Heart left ventricle (tissue), 16 donors: ENCODE results near the gene PDE9A. TPM values are rescaled to one million over a fixed set of nuclear protein-coding genes. Genes with fewer than 3 reads are reported as not detected.

Experiments used
- ATAC-seq, 4 donors: fragments of 200-7000 bp; cut with Tn5 transposase; one replicate each; pipeline ENCODE4 v1.9.1; 2020 to 2022; ENCODE audit warnings: moderate library complexity in 4 of 4, mild to moderate bottlenecking in 3 of 4, moderate number of reproducible peaks in 1 of 4
- DNase-seq, 5 donors: peaks; one replicate each; pipeline ENCODE4 v3.0.0-alpha.2; 2020
- H3K27ac ChIP-seq, 12 donors: fragments of 200-600 bp; sonication (generic) in 4 of 12; one replicate each; pipeline versions ENCODE4 v1.5.0 to v1.8.0; 2016 to 2022; ENCODE audit warnings: mild to moderate bottlenecking in 2 of 12
- H3K27me3 ChIP-seq, 9 donors: fragments of 200-600 bp; sonication (generic) in 2 of 9; one replicate each; pipeline versions ENCODE4 v1.5.1 to v1.8.0; 2016 to 2022; ENCODE audit warnings: mild to moderate bottlenecking in 3 of 9
- H3K36me3 ChIP-seq, 9 donors: fragments of 200-600 bp; sonication (generic) in 2 of 9; one replicate each; pipeline versions ENCODE4 v1.5.0 to v1.8.0; 2018 to 2022; ENCODE audit warnings: mild to moderate bottlenecking in 2 of 9
- H3K4me1 ChIP-seq, 12 donors: fragments of 200-600 bp; sonication (generic) in 4 of 12; one replicate each; pipeline versions ENCODE4 v1.5.0 to v1.8.0; 2016 to 2022; ENCODE audit warnings: mild to moderate bottlenecking in 3 of 12
- H3K4me3 ChIP-seq, 12 donors: fragments of 200-600 bp; sonication (generic) in 4 of 12; one replicate each; pipeline versions ENCODE4 v1.5.0 to v1.8.0; 2017 to 2022; ENCODE audit warnings: mild to moderate bottlenecking in 9 of 12, moderate library complexity in 4 of 12
- H3K9me3 ChIP-seq, 12 donors: fragments of 200-600 bp; sonication (generic) in 4 of 12; one replicate each; pipeline versions ENCODE4 v1.5.0 to v1.8.0; 2016 to 2022; ENCODE audit warnings: mild to moderate bottlenecking in 1 of 12
- POLR2A ChIP-seq, 2 donors: fragments of 450-650 bp; IDR thresholded peaks; one replicate each; pipeline ENCODE4 v1.6.1; 2017; ENCODE audit warnings: antibody characterized with exemption in 2 of 2, mild to moderate bottlenecking in 2 of 2, moderate library complexity in 2 of 2
- WGBS, 4 donors: extraction: QIAGEN DNeasy Blood & Tissue Kit in 2 of 4; methylation state at CpG; one replicate each; pipeline versions ENCODE4 v1.1.5 to v1.1.7; 2013 to 2018; 5-methylcytosine and 5-hydroxymethylcytosine counted together
- intact Hi-C, 10 donors: fragments of 100-400 bp; cut with DNase I; formaldehyde crosslinking; loops; one replicate each; pipeline versions ENCODE4 v1.11.1 to v1.14.2; 2022
- polyA plus RNA-seq, 2 donors: library from polyadenylated mRNA; stranded (reverse); fragments of 200-250 nt; gene quantifications; one replicate each; pipeline ENCODE4 v1.2.3, GENCODE V29; 2013
- total RNA-seq, 9 donors: library from RNA; depleted of rRNA in 2 of 9; stranded (reverse); fragments of >200 nt in 2 of 9; fragmentation: NEBNext Ultra II Directional in 3 of 9; extraction: Animal tissue kit (Norgen Biotek cat#: 25700) in 3 of 9; gene quantifications; one replicate each; pipeline versions ENCODE4 v1.1.0 to v1.2.4, GENCODE V29; 2016 to 2023
- TF ChIP-seq, protein P1 (sequence below), 12 donors: fragments of 200-600 bp; sonication (generic) in 4 of 12; IDR thresholded peaks; one replicate each; pipeline versions ENCODE4 v1.5.0 to v1.8.0; 2018 to 2022; ENCODE audit warnings: antibody characterized with exemption in 12 of 12, mild to moderate bottlenecking in 5 of 12
- donor health status: ischemic (EF 13 %, LVEDD 7.1; RV severe dilation, severe dysfunction).
- donor health status: healthy with polysubstance abuse.
- donor health status: DM: no; HTN: yes; CAD: no.
- donor health status: DM: no; HTN: no; CAD: no.
- donor health status: ischemic (EF 25% LVEDD 6.9; RV normal size, moderate dysfunction).
- donor health status: ischemic (EF 25% LVEDD 5.7; RV mildly dilated, moderate dysfunction).
- donor health status: healthy.
- donor health status: DM: yes; HTN: yes; CAD: no.
- donor health status: ischemic (EF 35%, LVEDD 5.7; RV mildly dilated, moderate dysfunction).
- donor health status: nonischemic (EF 11% LVEDD 7.7; RV severe dilation, severe dysfunction).
- donor health status: DM: yes; HTN: yes; CAD: no.
- donor health status: PGD.
- donor health status: ischemic (EF 29% LVEDD 5.4; RV normal size, mild dysfunction).
- donor health status: nonischemic (EF 23%, LVEDD 6.1; RV moderate dilation, normal function).

PDE9A gene
- total and polyA plus RNA-seq, 11 donors: 1.5 to 4.0 (median 3.1) TPM

GRCh38 chr21:42703965-42704364 lies 50.5 kb downstream of the PDE9A start:
- Histone ChIP-seq H3K9me3 (peaks cover 0 to 19% (median 0%) of the 10 kb centered on the region in 12 donors), H3K4me3 (no peak overlapping the region), H3K27me3 (peaks cover 0 to 8% (median 0%) of the 10 kb centered on the region in 9 donors), H3K4me1 (no peaks in the 10 kb centered on the region), H3K36me3 (peaks cover 0 to 3% (median 0%) of the 10 kb centered on the region in 9 donors), H3K27ac (no peak overlapping the region)
- WGBS, 4 donors: 91 to 96% (median 93%) methylated on average over 15 to 18 of the region's 18 CpGs
- intact Hi-C loops: loop anchor here in 1 of 10 donors (10.0 kb wide), 1 partner anchor 49 kb away; the partner anchor contains the start of gene PDE9A
- DNase-seq (peak in 1 of 5 donors; percentile 7), ATAC-seq (no peak)
- TF ChIP-seq, protein P1, sequence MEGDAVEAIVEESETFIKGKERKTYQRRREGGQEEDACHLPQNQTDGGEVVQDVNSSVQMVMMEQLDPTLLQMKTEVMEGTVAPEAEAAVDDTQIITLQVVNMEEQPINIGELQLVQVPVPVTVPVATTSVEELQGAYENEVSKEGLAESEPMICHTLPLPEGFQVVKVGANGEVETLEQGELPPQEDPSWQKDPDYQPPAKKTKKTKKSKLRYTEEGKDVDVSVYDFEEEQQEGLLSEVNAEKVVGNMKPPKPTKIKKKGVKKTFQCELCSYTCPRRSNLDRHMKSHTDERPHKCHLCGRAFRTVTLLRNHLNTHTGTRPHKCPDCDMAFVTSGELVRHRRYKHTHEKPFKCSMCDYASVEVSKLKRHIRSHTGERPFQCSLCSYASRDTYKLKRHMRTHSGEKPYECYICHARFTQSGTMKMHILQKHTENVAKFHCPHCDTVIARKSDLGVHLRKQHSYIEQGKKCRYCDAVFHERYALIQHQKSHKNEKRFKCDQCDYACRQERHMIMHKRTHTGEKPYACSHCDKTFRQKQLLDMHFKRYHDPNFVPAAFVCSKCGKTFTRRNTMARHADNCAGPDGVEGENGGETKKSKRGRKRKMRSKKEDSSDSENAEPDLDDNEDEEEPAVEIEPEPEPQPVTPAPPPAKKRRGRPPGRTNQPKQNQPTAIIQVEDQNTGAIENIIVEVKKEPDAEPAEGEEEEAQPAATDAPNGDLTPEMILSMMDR (IDR thresholded peaks at IDR 0.05): no peak
- TF ChIP-seq POLR2A (IDR thresholded peaks at IDR 0.05): no peak

DNA sequence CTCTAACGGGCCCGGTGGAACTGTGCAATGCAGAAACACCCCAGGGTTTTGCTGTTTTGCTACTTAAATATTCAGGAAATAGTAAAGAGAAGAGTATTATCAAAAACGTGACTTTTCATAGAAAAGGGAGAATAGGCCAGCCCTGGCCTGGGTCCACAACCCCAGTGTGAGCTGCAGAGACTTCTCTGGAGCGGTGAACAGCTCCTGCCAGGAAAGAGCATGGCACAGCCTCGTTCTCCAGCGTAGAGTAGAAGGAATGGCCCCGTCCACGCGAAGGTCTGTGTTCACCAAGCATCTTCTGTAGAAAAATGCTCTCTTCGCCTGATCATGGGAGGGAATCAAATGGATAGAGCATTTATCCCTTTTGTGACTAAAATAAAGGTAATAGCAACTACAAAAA lies 51.4 kb downstream of the PDE9A start:
- WGBS, 4 donors: 85 to 91% (median 88%) methylated on average over 10 of the region's 10 CpGs
- H3K36me3 ChIP-seq: peaks cover 0 to 3% (median 0%) of the 10 kb centered on the region in 9 donors
- DNase-seq (no peak), ATAC-seq (no peak)
- no peaks in the 10 kb centered on the region for H3K4me1 ChIP-seq
- peaks cover 0 to 8% (median 0%) of the 10 kb centered on the region in 9 donors for H3K27me3 ChIP-seq
- no peak for TF ChIP-seq POLR2A (IDR thresholded peaks at IDR 0.05)
- TF ChIP-seq, protein P1 (IDR thresholded peaks at IDR 0.05): no peak
- intact Hi-C loops: loop anchor here in 1 of 10 donors (10.0 kb wide), 1 partner anchor 50 kb away; the partner anchor contains the start of gene PDE9A
- no peak overlapping the region for H3K4me3 ChIP-seq
- H3K27ac ChIP-seq: peak overlapping the region in 1 of 12 donors; percentile 45
- H3K9me3 ChIP-seq: peaks cover 0 to 19% (median 0%) of the 10 kb centered on the region in 12 donors

- peaks cover 0 to 8% (median 0%) of the 10 kb centered on the region in 9 donors for H3K27me3 ChIP-seq
- intact Hi-C loops: loop anchor here in 1 of 10 donors (10.0 kb wide), 1 partner anchor 51 kb away; the partner anchor contains the start of gene PDE9A
- peaks cover 0 to 19% (median 0%) of the 10 kb centered on the region in 12 donors for H3K9me3 ChIP-seq
- DNase-seq: no peak
- H3K27ac ChIP-seq: peak overlapping the region in 1 of 12 donors; percentile 45
- TF ChIP-seq POLR2A (IDR thresholded peaks at IDR 0.05): no peak
- TF ChIP-seq, protein P1 (IDR thresholded peaks at IDR 0.05): no peak
- H3K36me3 ChIP-seq: peaks cover 0 to 3% (median 0%) of the 10 kb centered on the region in 9 donors
- 61 to 82% (median 72%) methylated on average over 18 to 19 of the region's 19 CpGs for WGBS, 4 donors
- no peaks in the 10 kb centered on the region for H3K4me1 ChIP-seq
- H3K4me3 ChIP-seq: no peak overlapping the region
- ATAC-seq: no peak
These were observed 51.9 kb downstream of the PDE9A start for GRCh38 chr21:42705346-42705745.

DNA sequence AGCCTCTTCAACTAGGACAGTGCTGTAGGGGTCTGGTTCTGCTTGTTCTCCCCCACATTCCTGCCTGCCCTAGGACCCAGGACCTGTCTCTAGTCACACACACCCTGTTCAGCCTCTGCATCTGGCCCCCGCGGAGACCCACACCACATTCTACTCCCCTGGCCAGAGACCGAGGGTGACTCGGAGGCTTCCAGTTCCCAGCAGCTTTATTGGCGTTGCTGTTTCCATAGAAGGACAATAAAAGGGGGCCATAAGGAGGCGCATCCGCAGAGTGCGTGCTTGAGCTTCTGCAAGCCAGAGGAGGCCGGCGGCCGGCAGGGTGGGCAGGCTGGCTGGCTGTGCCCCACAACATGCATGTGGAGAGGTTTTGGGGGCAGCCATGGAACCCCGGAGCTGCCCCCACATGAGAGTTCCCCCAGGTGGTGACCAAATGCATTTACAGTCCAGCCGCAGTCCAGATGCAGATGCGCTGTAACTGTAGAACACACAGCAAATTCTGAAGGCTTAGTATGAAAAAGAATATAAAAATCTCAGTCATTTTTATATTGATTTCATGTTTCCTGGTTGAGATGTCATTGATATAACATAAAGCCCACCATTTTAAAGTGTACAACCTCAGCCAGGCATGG lies 52.4 kb downstream of the PDE9A start:
- Histone ChIP-seq H3K27me3 (peaks cover 0 to 8% (median 0%) of the 10 kb centered on the region in 9 donors), H3K4me1 (no peaks in the 10 kb centered on the region), H3K27ac (peak overlapping the region in 1 of 12 donors; percentile 45), H3K9me3 (peaks cover 0 to 16% (median 0%) of the 10 kb centered on the region in 12 donors), H3K4me3 (no peak overlapping the region), H3K36me3 (no peaks in the 10 kb centered on the region)
- intact Hi-C loops: loop anchor here in 1 of 10 donors (10.0 kb wide), 1 partner anchor 51 kb away; the partner anchor contains the start of gene PDE9A
- TF ChIP-seq, protein P1 (IDR thresholded peaks at IDR 0.05): no peak
- TF ChIP-seq POLR2A (IDR thresholded peaks at IDR 0.05): no peak
- WGBS, 4 donors: 54 to 80% (median 64%) methylated on average over 13 to 14 of the region's 14 CpGs
- DNase-seq: peak in 1 of 5 donors; percentile 5
- no peak for ATAC-seq
